SK-N-SH (cell line): ENCODE results near the gene ZCCHC7.
"Not testable (repeated sequence)": the region's sequence is repeated elsewhere in the genome, so short reads cannot be mapped to it uniquely, and the experiment has no call there.

Source experiments
- CTCF ChIP-seq: fragments of 200-600 bp; sonication (generic); IDR thresholded peaks from 2 replicates; pipeline ENCODE4 v1.6.1; 2017; ENCODE audit warnings: antibody characterized with exemption, mild to moderate bottlenecking, moderate library complexity
- EP300 ChIP-seq, 2 experiments: IDR thresholded peaks; 2 replicates each; pipeline versions ENCODE4 v1.4.0 to v1.6.1; 2012; ENCODE audit warnings: borderline replicate concordance in 1 of 2, low read depth in 1 of 2, low read length in 1 of 2
- EZH2phosphoT487 ChIP-seq: fragments of 200-600 bp; sonication (generic); IDR thresholded peaks from 2 replicates; pipeline ENCODE4 v1.6.1; 2017; ENCODE audit warnings: low read depth, mixed run types, mild to moderate bottlenecking, antibody characterized with exemption, moderate library complexity, borderline replicate concordance
- FOXM1 ChIP-seq: IDR thresholded peaks from 2 replicates; pipeline ENCODE4 v1.4.0; 2012; ENCODE audit warnings: low read depth, mild to moderate bottlenecking
- MAX ChIP-seq: IDR thresholded peaks from 2 replicates; pipeline ENCODE4 v1.4.0; 2012; ENCODE audit warnings: low read depth
- MXI1 ChIP-seq: IDR thresholded peaks from 2 replicates; pipeline ENCODE4 v1.6.1; 2012; ENCODE audit warnings: mild to moderate bottlenecking, low read depth, low read length, improper control_type of control experiment
- NFIC ChIP-seq: IDR thresholded peaks from 2 replicates; pipeline ENCODE4 v1.4.0; 2012; ENCODE audit warnings: borderline replicate concordance
- POLR2AphosphoS5 ChIP-seq: IDR thresholded peaks from 2 replicates; pipeline ENCODE4 v1.6.1; 2012; ENCODE audit warnings: low read depth, low read length
- REST ChIP-seq: IDR thresholded peaks from 2 replicates; pipeline ENCODE4 v1.6.1; 2012; ENCODE audit warnings: mild to moderate bottlenecking, low read depth, low read length, moderate library complexity
- TAF1 ChIP-seq: IDR thresholded peaks from 2 replicates; pipeline ENCODE4 v1.6.1; 2012; ENCODE audit warnings: low read depth, mild to moderate bottlenecking, low read length, moderate library complexity, borderline replicate concordance
- TEAD4 ChIP-seq: IDR thresholded peaks from 2 replicates; pipeline ENCODE4 v1.4.0; 2012; ENCODE audit warnings: mild to moderate bottlenecking, borderline replicate concordance; ENCODE audit not compliant: insufficient read depth
- USF2 ChIP-seq: fragments of 150-350 bp; IDR thresholded peaks from 2 replicates; pipeline ENCODE4 v1.6.1; 2017; ENCODE audit warnings: antibody characterized with exemption, low read length, low read depth, borderline replicate concordance
- ZBTB33 ChIP-seq: IDR thresholded peaks from 2 replicates; pipeline ENCODE4 v1.4.0; 2012; ENCODE audit warnings: low read depth, borderline replicate concordance

- TF ChIP-seq CTCF; NFIC; TAF1; POLR2AphosphoS5; MAX; TEAD4; USF2; ZBTB33; FOXM1; REST; EZH2phosphoT487; EP300 (IDR thresholded peaks at IDR 0.05; ENCODE audit: borderline replicate concordance in 1 of 2, low read depth in 1 of 2, low read length in 1 of 2); MXI1: not testable (repeated sequence)
Measured at GRCh38 chr9:37120843-37121335, 515 bp downstream of the ZCCHC7 start.
